CD8-positive, alpha-beta memory T cell (primary cell): ENCODE measurements around the gene API5. TPM values are rescaled to one million over a fixed set of nuclear protein-coding genes. Genes with fewer than 3 reads are reported as not detected.
"Not testable (repeated sequence)": the region's sequence is repeated elsewhere in the genome, so short reads cannot be mapped to it uniquely, and the experiment has no call there.

Experiments used
- CTCF ChIA-PET: fragments of 350-600 bp; sonication (Branson Sonifier 250); formaldehyde crosslinking; loops from one replicate; lab custom pipeline; 2021; ENCODE audit warnings: antibody characterized with exemption; lab: Charles Lee
- POLR2A ChIA-PET: fragments of 350-600 bp; sonication (Branson Sonifier 250); formaldehyde crosslinking; loops from one replicate; lab custom pipeline; 2021; ENCODE audit warnings: antibody characterized with exemption; lab: Charles Lee
- DNase-seq, 5 donors: peaks; one replicate each; pipeline versions ENCODE4 v3.0.0 to v3.0.0-alpha.2; 2020 to 2022; ENCODE audit warnings: mixed read lengths in 1 of 5
- H3K27ac ChIP-seq: one replicate; pipeline ENCODE4 v1.7.0; 2013; ENCODE audit warnings: low read depth, mild to moderate bottlenecking, low read length, moderate library complexity
- H3K27me3 ChIP-seq: 2 replicates; pipeline ENCODE4 v1.7.0; 2013; ENCODE audit warnings: low read length, mild to moderate bottlenecking; ENCODE audit not compliant: insufficient read depth, poor library complexity, severe bottlenecking
- H3K36me3 ChIP-seq: 2 replicates; pipeline ENCODE4 v1.7.0; 2013; ENCODE audit warnings: mild to moderate bottlenecking, low read length, moderate library complexity; ENCODE audit not compliant: insufficient read depth
- H3K4me1 ChIP-seq: 2 replicates; pipeline ENCODE4 v1.7.0; 2013; ENCODE audit warnings: mild to moderate bottlenecking, low read length, moderate library complexity; ENCODE audit not compliant: insufficient read depth
- H3K4me3 ChIP-seq: 2 replicates; pipeline ENCODE4 v1.7.0; 2013; ENCODE audit warnings: mild to moderate bottlenecking, low read length
- H3K9me3 ChIP-seq: 2 replicates; pipeline ENCODE4 v1.7.0; 2013; ENCODE audit warnings: mild to moderate bottlenecking, low read length
- H3K27ac Mint-ChIP-seq, 8 donors: one replicate each; pipeline ENCODE4 v1.8.0; 2020 to 2021; ENCODE audit warnings: mixed read lengths in 8 of 8, mild to moderate bottlenecking in 6 of 8, inconsistent platforms in 3 of 8, moderate library complexity in 3 of 8
- H3K27me3 Mint-ChIP-seq, 2 donors: one replicate each; pipeline ENCODE4 v1.8.0; 2020 to 2021; ENCODE audit warnings: mixed read lengths in 2 of 2, mild to moderate bottlenecking in 1 of 2, moderate library complexity in 1 of 2
- H3K36me3 Mint-ChIP-seq, 3 donors: one replicate each; pipeline ENCODE4 v1.8.0; 2020 to 2021; ENCODE audit warnings: mixed read lengths in 3 of 3, inconsistent platforms in 1 of 3, mild to moderate bottlenecking in 1 of 3
- H3K4me1 Mint-ChIP-seq, 3 donors: one replicate each; pipeline ENCODE4 v1.8.0; 2020 to 2021; ENCODE audit warnings: mixed read lengths in 3 of 3, inconsistent platforms in 1 of 3, mild to moderate bottlenecking in 1 of 3
- H3K4me3 Mint-ChIP-seq, 7 donors: one replicate each; pipeline ENCODE4 v1.8.0; 2020 to 2021; ENCODE audit warnings: mixed read lengths in 7 of 7, mild to moderate bottlenecking in 6 of 7, moderate library complexity in 4 of 7, inconsistent platforms in 2 of 7
- H3K9me3 Mint-ChIP-seq, 5 donors: one replicate each; pipeline ENCODE4 v1.8.0; 2020 to 2022; ENCODE audit warnings: mixed read lengths in 5 of 5, mild to moderate bottlenecking in 3 of 5, moderate library complexity in 2 of 5, inconsistent platforms in 1 of 5
- polyA plus RNA-seq: library from polyadenylated mRNA; unstranded; fragments of 300-500 nt; fragmentation: Illumina TruSeq; gene quantifications from one replicate; pipeline ENCODE4 v1.2.3, GENCODE V29; 2021
- total RNA-seq, 2 experiments: library from RNA; stranded (reverse); gene quantifications; one replicate each; pipeline ENCODE4 v1.2.3, GENCODE V29; 2021

API5 gene
- total and polyA plus RNA-seq, 3 experiments from 2014 or later = 136 to 188 (median 186) TPM

DNA sequence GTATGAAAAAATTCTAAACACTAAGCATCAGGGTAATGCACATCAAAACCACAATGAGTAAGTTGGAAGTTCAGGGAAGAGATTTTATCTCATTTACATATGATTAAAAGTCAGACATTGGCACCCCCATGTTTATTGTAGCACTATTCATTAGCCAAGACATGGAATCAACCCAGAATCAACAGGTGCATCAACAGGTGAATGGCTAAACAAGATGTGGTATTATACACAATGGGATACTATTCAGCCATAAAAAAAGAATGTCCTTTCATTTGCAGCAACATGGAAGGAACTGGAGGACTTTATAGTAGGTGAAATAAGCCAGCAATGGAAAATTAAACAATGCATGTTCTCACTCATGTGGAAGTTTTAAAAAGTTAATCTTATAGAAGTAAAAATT is 29.4 kb downstream of the API5 start:
- CTCF ChIA-PET = no interaction called here
- no peaks in the 10 kb centered on the region for H3K4me1 Mint-ChIP-seq
- Histone ChIP-seq H3K9me3 (no peaks in the 10 kb centered on the region), H3K27ac (no peak overlapping the region), H3K36me3 (peaks cover 21% of the 10 kb centered on the region), H3K4me3 (no peak overlapping the region), H3K4me1 (no peaks in the 10 kb centered on the region), H3K27me3 (no peaks in the 10 kb centered on the region)
- peaks cover 5 to 52% (median 7%) of the 10 kb centered on the region in 3 donors for H3K36me3 Mint-ChIP-seq
- no peaks in the 10 kb centered on the region for H3K9me3 Mint-ChIP-seq
- H3K27ac Mint-ChIP-seq = peak overlapping the region in 1 of 8 donors; percentile 4
- H3K4me3 Mint-ChIP-seq = no peak overlapping the region
- POLR2A ChIA-PET = no interaction called here
- no peak for DNase-seq
- no peaks in the 10 kb centered on the region for H3K27me3 Mint-ChIP-seq

DNA sequence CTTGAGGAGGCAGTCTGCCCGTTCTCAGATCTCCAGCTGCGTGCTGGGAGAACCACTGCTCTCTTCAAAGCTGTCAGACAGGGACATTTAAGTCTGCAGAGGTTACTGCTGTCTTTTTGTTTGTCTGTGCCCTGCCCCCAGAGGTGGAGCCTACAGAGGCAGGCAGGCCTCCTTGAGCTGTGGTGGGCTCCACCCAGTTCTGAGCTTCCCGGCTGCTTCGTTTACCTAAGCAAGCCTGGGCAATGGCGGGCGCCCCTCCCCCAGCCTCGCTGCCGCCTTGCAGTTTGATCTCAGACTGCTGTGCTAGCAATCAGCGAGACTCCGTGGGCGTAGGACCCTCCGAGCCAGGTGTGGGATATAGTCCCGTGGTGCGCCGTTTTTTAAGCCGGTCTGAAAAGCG is 39.6 kb downstream of the API5 start:
- H3K4me1 Mint-ChIP-seq, H3K27ac Mint-ChIP-seq, H3K27ac ChIP-seq, DNase-seq, H3K36me3 ChIP-seq, H3K9me3 ChIP-seq, H3K27me3 ChIP-seq, H3K36me3 Mint-ChIP-seq, H3K4me1 ChIP-seq, H3K27me3 Mint-ChIP-seq, POLR2A ChIA-PET, CTCF ChIA-PET, H3K9me3 Mint-ChIP-seq, H3K4me3 ChIP-seq: not testable (repeated sequence)
- peak overlapping the region in 1 of 7 donors; percentile 23 for H3K4me3 Mint-ChIP-seq

DNA sequence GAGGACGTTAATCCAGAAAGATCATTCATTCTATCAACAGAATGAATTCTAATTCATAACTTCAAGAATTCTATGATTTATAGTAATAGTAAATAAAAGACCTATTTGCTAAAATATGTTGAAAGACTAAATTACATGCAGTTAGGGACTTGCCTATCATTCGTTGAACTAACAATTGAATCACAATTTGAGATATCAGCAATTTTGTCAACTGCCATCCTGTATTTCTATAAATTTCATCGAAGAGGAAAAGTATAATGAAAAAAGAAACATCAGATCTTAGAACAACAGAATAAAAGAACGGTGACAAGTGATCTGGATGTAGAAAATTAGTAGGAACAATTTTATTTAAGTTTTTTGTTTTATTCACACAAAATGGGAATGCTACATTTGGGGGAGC is 42.5 kb downstream of the API5 start:
- peaks cover 10 to 14% (median 12%) of the 10 kb centered on the region in 3 donors for H3K4me1 Mint-ChIP-seq
- H3K27me3 ChIP-seq = no peaks in the 10 kb centered on the region
- H3K4me3 ChIP-seq = no peak overlapping the region
- peak overlapping the region in 1 of 7 donors; percentile 65 for H3K4me3 Mint-ChIP-seq
- H3K9me3 Mint-ChIP-seq = no peaks in the 10 kb centered on the region
- no peaks in the 10 kb centered on the region for H3K4me1 ChIP-seq
- POLR2A ChIA-PET = no interaction called here
- CTCF ChIA-PET = no interaction called here
- H3K36me3 Mint-ChIP-seq = peaks cover 0 to 8% (median 2%) of the 10 kb centered on the region in 3 donors
- DNase-seq = no peak
- no peak overlapping the region for H3K27ac Mint-ChIP-seq
- no peaks in the 10 kb centered on the region for H3K9me3 ChIP-seq
- H3K27me3 Mint-ChIP-seq = peaks cover 0 to 5% of the 10 kb centered on the region in 2 donors
- no peak overlapping the region for H3K27ac ChIP-seq
- H3K36me3 ChIP-seq = no peaks in the 10 kb centered on the region

DNA sequence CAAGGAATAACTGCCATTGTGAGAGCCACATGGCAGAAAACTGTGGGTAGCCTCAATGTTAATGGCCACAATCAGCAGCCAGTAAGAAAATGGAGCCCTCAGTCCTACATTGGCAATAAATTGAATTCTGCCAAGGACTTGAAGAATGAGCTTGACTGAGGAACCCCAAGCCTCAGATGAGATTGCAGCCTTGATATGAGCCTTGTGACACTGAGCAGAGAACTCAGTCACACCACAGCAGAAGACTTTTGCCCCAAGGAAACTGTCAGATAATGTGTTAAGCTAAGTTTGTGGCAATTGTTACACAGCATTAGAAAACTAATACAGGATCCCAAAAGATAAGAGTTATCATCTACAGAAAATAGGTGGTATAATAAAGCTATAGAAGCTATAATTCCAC is 44.5 kb downstream of the API5 start:
- H3K4me1 ChIP-seq = peaks cover 14% of the 10 kb centered on the region
- H3K4me1 Mint-ChIP-seq = peaks cover 29 to 34% (median 31%) of the 10 kb centered on the region in 3 donors
- peaks cover 0 to 5% of the 10 kb centered on the region in 2 donors for H3K27me3 Mint-ChIP-seq
- no peaks in the 10 kb centered on the region for H3K9me3 Mint-ChIP-seq
- ChIA-PET CTCF (interaction anchor here (3.6 kb wide), 1 partner anchor 44 kb away, joined by 34 read pairs; the partner anchor contains the start of gene API5), POLR2A (no interaction called here)
- H3K4me3 Mint-ChIP-seq = peak overlapping the region in 1 of 7 donors; percentile 97
- no peaks in the 10 kb centered on the region for H3K9me3 ChIP-seq
- H3K27ac ChIP-seq = no peak overlapping the region
- H3K4me3 ChIP-seq = no peak overlapping the region
- H3K27ac Mint-ChIP-seq = peak overlapping the region in 1 of 8 donors; percentile 72
- no peaks in the 10 kb centered on the region for H3K36me3 ChIP-seq
- H3K27me3 ChIP-seq = no peaks in the 10 kb centered on the region
- no peak for DNase-seq
- H3K36me3 Mint-ChIP-seq = peaks cover 0 to 12% (median 2%) of the 10 kb centered on the region in 3 donors

DNA sequence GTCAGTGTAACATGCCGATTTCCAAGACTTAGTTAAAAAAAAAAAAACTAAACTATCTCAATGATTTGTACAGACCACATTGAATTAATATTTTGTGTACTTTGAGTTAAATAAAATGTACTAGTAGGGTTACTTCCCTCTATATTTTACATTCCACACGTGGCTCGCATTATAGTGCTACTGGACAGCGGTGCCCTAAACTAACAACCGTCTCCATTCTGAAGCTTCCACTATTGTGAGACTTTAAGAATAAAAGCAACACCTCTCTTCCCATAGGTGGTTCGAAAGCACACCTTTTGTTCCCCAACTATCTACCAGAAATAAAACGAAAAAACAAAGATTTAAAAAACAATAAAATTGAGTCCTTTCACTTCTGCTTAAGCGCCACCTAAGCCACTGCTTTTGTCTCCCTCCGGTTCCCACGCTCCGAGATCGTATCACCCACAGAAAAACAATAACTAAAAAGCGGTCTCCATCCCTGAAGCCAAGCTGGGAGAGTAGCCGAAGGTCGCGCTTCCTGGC is 46.5 kb downstream of the API5 start:
- Histone ChIP-seq H3K27me3 (no peaks in the 10 kb centered on the region), H3K36me3 (no peaks in the 10 kb centered on the region), H3K27ac (peak overlapping the region; percentile 85), H3K9me3 (no peaks in the 10 kb centered on the region), H3K4me1 (peaks cover 14% of the 10 kb centered on the region), H3K4me3 (peak overlapping the region; percentile 83)
- Mint-ChIP-seq H3K4me3 (peak overlapping the region; percentile 92 to 100 (median 97)), H3K4me1 (peaks cover 40 to 52% (median 50%) of the 10 kb centered on the region in 3 donors), H3K27me3 (peaks cover 0 to 5% of the 10 kb centered on the region in 2 donors), H3K9me3 (no peaks in the 10 kb centered on the region), H3K36me3 (peaks cover 0 to 23% (median 2%) of the 10 kb centered on the region in 3 donors), H3K27ac (peak overlapping the region; percentile 92 to 100 (median 99))
- ChIA-PET POLR2A (interaction anchor here (1.2 kb wide), 2 partner anchors 46 to 322 kb away, joined by 5 to 17 read pairs; partner anchors contain the start of genes API5 and HSD17B12), CTCF (interaction anchor here (0.8 to 3.6 kb wide), 4 partner anchors 9 to 46 kb away, joined by 3 to 34 read pairs (median 8); partner anchors contain the start of gene API5)
- no peak for DNase-seq

DNA sequence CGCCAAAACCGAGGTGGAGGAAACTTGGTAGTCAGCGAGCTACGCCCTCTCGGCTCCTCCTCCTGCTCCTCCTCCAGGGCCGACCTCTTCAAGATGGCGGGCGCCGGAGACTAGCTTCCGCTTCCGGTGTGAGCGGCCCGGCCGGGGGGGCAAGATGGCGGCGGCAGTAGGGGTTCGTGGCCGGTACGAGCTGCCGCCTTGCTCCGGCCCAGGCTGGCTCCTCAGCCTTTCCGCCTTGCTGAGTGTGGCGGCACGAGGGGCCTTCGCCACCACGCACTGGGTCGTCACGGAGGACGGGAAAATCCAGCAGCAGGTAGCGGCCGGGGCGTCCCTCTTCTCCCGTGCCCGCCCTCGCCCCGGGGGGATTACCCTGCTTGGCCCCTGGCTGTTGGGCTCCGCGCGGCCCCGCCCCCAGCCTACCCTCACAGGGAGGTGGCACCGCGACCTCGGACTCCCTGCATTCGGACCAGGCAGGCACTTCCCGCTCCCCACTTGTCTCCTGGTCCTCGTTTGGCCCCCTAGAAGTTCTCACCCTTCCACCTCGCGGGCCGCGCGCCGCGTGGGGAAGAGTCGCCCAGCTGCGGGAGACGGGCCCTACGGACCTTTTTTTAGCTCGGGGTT is 47.1 kb downstream of the API5 start, which contains the start of gene TTC17:
TTC17 (plus strand) TSS at position 120 of the 621 bp plus-strand sequence; CDS start at position 155, 35 bp downstream.
- peak within 1 kb of the TSS; percentile 92 to 100 (median 97) for H3K4me3 Mint-ChIP-seq
- DNase-seq = peak; percentile 88 to 94 (median 90)
- H3K4me1 ChIP-seq = peaks cover 14% of the 10 kb centered on the region
- no peaks in the 10 kb centered on the region for H3K9me3 ChIP-seq
- H3K36me3 Mint-ChIP-seq = peaks cover 0 to 28% (median 5%) of the 10 kb centered on the region in 3 donors
- H3K27me3 Mint-ChIP-seq = peaks cover 0 to 5% of the 10 kb centered on the region in 2 donors
- peaks cover 45 to 58% (median 55%) of the 10 kb centered on the region in 3 donors for H3K4me1 Mint-ChIP-seq
- no peaks in the 10 kb centered on the region for H3K27me3 ChIP-seq
- H3K4me3 ChIP-seq = peak within 1 kb of the TSS; percentile 83
- no peaks in the 10 kb centered on the region for H3K9me3 Mint-ChIP-seq
- no peaks in the 10 kb centered on the region for H3K36me3 ChIP-seq
- peak within 1 kb of the TSS; percentile 92 to 100 (median 99) for H3K27ac Mint-ChIP-seq
- POLR2A ChIA-PET = interaction anchor here (1.2 kb wide), 2 partner anchors 47 to 321 kb away, joined by 5 to 17 read pairs; partner anchors contain the start of genes API5 and HSD17B12
- H3K27ac ChIP-seq = peak within 1 kb of the TSS; percentile 85
- CTCF ChIA-PET = interaction anchor here (0.8 to 3.6 kb wide), 4 partner anchors 8 to 47 kb away, joined by 3 to 34 read pairs (median 8); partner anchors contain the start of gene API5

DNA sequence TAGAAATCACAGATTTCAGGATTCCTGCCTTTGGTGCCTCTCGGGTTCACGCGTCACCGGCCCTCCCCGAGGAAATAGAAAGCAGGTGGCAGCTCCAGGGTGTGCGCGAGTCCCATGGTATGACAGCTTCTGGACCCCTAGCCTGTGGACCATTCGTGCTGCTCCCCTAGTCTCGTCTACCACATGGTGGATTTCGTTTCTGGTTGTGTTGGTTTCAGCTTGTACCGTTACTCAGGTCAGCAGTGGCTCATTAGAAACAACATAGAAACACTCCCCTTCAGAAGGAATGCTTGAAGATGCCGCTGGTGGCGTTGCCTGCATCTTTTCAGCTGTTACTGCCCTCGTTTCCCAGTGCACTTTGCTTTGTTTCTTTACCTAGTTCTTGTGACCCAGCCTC is 47.6 kb downstream of the API5 start:
- H3K27me3 ChIP-seq = no peaks in the 10 kb centered on the region
- Mint-ChIP-seq H3K4me3 (peak overlapping the region; percentile 92 to 100 (median 97)), H3K27ac (peak overlapping the region; percentile 92 to 100 (median 99)), H3K27me3 (peaks cover 0 to 5% of the 10 kb centered on the region in 2 donors), H3K9me3 (no peaks in the 10 kb centered on the region), H3K4me1 (peaks cover 48 to 63% (median 59%) of the 10 kb centered on the region in 3 donors), H3K36me3 (peaks cover 0 to 31% (median 5%) of the 10 kb centered on the region in 3 donors)
- peak overlapping the region; percentile 83 for H3K4me3 ChIP-seq
- no peaks in the 10 kb centered on the region for H3K36me3 ChIP-seq
- ChIA-PET POLR2A (interaction anchor here (1.2 kb wide), 2 partner anchors 47 to 321 kb away, joined by 5 to 17 read pairs; partner anchors contain the start of genes API5 and HSD17B12), CTCF (interaction anchor here (2.6 to 3.6 kb wide), 2 partner anchors 13 to 47 kb away, joined by 11 to 34 read pairs; partner anchors contain the start of gene API5)
- H3K9me3 ChIP-seq = no peaks in the 10 kb centered on the region
- H3K4me1 ChIP-seq = peaks cover 14% of the 10 kb centered on the region
- DNase-seq = no peak
- peak overlapping the region; percentile 85 for H3K27ac ChIP-seq
